Measurements from ENCODE around the gene NUP98.

Gene NUP98

DNA sequence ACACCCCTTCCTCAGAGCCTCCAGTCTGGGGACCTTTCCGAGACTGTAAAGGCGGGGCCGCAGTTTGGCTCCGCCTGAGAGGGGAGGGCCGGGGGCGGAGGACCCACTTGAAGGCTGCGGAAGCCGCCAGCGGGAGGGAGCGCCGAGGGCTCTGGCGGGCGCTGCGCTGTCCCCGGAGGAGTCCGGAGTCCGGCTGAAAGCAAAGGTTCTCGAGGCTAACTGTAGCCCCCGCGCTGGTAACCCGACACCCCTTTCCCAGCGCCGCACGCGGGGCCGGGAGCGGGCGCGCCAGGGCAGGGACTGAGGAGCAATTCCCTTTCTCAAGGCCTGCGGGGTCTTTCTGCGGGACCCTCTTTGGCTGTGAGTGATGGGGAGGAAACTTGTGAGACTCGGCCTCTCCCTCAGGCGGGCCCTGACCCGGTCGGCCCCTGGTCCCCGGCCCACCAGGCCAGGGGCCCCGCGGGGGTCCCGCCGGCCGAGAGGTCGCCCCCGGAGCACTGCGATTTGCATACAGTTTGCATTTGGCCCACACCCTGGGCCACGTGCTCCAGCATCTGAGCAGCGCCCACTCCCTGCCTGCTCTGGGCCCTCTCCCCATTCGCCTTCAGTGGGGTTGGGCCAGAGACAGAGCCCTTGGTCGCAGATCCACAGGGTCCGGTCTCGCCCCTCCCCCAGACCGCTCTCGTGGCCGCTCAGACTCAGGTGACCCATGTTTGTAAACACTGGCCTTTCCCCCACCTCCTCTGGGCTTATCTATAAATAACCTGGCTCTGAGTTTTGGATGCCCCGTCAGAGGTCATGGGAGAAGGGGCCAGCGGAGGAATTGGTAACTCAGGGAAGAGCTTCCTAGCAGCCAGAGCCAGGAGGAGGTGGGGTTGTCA is 155.0 kb downstream of the NUP98 start:
- no peaks in the 10 kb centered on the region for H3K27me3 ChIP-seq (replicated peaks)
- no peak for TF ChIP-seq CTCF (IDR thresholded peaks at IDR 0.05; ENCODE audit: low read depth, low read length, missing control alignments)
- H3K36me3 ChIP-seq (replicated peaks): no peaks in the 10 kb centered on the region
- in situ Hi-C loops (cut with HindIII; ENCODE audit: low pct_ligation_motif_present, low sequenced_read_pairs): no loop called here
- no peak overlapping the region for H3K27ac ChIP-seq
- peak overlapping the region; percentile 57 for H3K4me3 ChIP-seq (ENCODE audit: low read depth, low read length)
- DNase-seq: peak; percentile 70

DNA sequence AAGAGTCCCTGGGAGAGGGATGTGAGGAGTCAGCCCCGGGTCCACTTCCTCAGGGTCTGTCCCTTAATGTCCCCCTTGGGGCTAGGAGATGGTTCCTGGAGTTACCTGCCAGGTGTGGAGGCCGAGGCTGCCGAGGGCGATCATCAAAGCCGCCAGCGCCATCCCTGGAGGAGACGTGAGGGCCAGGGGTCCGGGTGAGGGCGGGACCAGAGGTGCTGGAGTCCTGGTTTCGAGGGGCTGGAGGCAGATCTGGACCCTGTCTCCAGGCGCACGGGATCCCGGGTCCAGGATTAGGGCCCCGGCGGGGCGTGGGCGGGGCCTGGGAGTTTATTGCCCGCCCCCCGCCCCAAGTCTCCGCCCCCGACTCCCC is 155.7 kb downstream of the NUP98 start, which contains the start of gene ART5:
ART5 (minus strand) TSS at position 292 of the 370 bp plus-strand sequence; CDS start at position 162, 130 bp downstream.
- Histone ChIP-seq H3K36me3 (replicated peaks) (no peaks in the 10 kb centered on the region), H3K4me3 (ENCODE audit: low read depth, low read length) (peak within 1 kb of the TSS; percentile 57), H3K27ac (no peak within 1 kb of the TSS), H3K27me3 (replicated peaks) (no peaks in the 10 kb centered on the region)
- no peak for TF ChIP-seq CTCF (IDR thresholded peaks at IDR 0.05; ENCODE audit: low read depth, low read length, missing control alignments)
- in situ Hi-C loops (cut with HindIII; ENCODE audit: low pct_ligation_motif_present, low sequenced_read_pairs): no loop called here
- DNase-seq: no peak

DNA sequence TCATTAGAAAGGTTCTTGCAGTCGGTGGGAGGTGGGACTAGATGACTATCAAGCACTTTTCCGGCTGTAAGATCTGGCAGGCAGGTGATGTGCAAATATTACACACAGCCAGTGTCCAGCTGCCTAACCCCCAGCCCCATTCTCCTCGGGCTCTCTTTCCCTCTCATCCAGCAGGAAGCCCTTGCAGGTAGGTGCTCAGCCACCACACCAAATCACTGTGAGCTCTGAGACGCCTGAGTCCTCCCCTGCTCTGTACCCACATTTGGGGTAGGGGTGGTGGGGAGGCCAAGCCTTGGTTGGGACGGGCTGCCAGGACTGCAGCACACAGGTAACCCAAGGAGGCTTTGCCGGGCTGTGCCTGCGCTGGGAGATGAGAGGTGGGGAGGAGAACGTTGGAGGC is 156.2 kb downstream of the NUP98 start:
- no peak for TF ChIP-seq CTCF (IDR thresholded peaks at IDR 0.05; ENCODE audit: low read depth, low read length, missing control alignments)
- Histone ChIP-seq H3K27me3 (replicated peaks) (no peaks in the 10 kb centered on the region), H3K36me3 (replicated peaks) (no peaks in the 10 kb centered on the region), H3K4me3 (ENCODE audit: low read depth, low read length) (no peak overlapping the region), H3K27ac (no peak overlapping the region)
- no peak for DNase-seq
- in situ Hi-C loops (cut with HindIII; ENCODE audit: low pct_ligation_motif_present, low sequenced_read_pairs): no loop called here

GRCh38 chr11:3639841-3640240 is 157.5 kb downstream of the NUP98 start:
- H3K4me3 ChIP-seq (ENCODE audit: low read depth, low read length): no peak overlapping the region
- H3K36me3 ChIP-seq (replicated peaks): no peaks in the 10 kb centered on the region
- DNase-seq: no peak
- TF ChIP-seq CTCF (IDR thresholded peaks at IDR 0.05; ENCODE audit: low read depth, low read length, missing control alignments): no peak
- H3K27ac ChIP-seq: no peak overlapping the region
- H3K27me3 ChIP-seq (replicated peaks): no peaks in the 10 kb centered on the region
- in situ Hi-C loops (cut with HindIII; ENCODE audit: low pct_ligation_motif_present, low sequenced_read_pairs): no loop called here

- DNase-seq: no peak
- TF ChIP-seq CTCF (IDR thresholded peaks at IDR 0.05; ENCODE audit: low read depth, low read length, missing control alignments): no peak
- Histone ChIP-seq H3K27ac (no peak overlapping the region), H3K27me3 (replicated peaks) (no peaks in the 10 kb centered on the region), H3K4me3 (ENCODE audit: low read depth, low read length) (no peak overlapping the region), H3K36me3 (replicated peaks) (no peaks in the 10 kb centered on the region)
- in situ Hi-C loops (cut with HindIII; ENCODE audit: low pct_ligation_motif_present, low sequenced_read_pairs): no loop called here
These were observed 158.8 kb downstream of the NUP98 start for GRCh38 chr11:3638513-3638912.
